Tibial nerve (tissue), 3 donors: Measurements from ENCODE around the gene WDR45B.

ENCODE experiments used
- POLR2A ChIP-seq, 2 donors: fragments of 450-650 bp; IDR thresholded peaks; one replicate each; pipeline ENCODE4 v1.6.1; 2017; ENCODE audit warnings: antibody characterized with exemption in 2 of 2, mild to moderate bottlenecking in 2 of 2, moderate library complexity in 2 of 2
- TF ChIP-seq, protein P1 (sequence below), 5 experiments: fragments of 200-600 bp in 3 of 5; fragments of 450-650 bp in 2 of 5; sonication (generic) in 3 of 5; IDR thresholded peaks; one replicate each; pipeline ENCODE4 v1.5.1; 2016 to 2019; ENCODE audit warnings: antibody characterized with exemption in 5 of 5, mild to moderate bottlenecking in 3 of 5, moderate library complexity in 2 of 5

- TF ChIP-seq, protein P1, sequence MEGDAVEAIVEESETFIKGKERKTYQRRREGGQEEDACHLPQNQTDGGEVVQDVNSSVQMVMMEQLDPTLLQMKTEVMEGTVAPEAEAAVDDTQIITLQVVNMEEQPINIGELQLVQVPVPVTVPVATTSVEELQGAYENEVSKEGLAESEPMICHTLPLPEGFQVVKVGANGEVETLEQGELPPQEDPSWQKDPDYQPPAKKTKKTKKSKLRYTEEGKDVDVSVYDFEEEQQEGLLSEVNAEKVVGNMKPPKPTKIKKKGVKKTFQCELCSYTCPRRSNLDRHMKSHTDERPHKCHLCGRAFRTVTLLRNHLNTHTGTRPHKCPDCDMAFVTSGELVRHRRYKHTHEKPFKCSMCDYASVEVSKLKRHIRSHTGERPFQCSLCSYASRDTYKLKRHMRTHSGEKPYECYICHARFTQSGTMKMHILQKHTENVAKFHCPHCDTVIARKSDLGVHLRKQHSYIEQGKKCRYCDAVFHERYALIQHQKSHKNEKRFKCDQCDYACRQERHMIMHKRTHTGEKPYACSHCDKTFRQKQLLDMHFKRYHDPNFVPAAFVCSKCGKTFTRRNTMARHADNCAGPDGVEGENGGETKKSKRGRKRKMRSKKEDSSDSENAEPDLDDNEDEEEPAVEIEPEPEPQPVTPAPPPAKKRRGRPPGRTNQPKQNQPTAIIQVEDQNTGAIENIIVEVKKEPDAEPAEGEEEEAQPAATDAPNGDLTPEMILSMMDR (IDR thresholded peaks at IDR 0.05): no peak
- TF ChIP-seq POLR2A (IDR thresholded peaks at IDR 0.05): no peak
Measured at GRCh38 chr17:82600731-82601446, 47.4 kb downstream of the WDR45B start.
